Glomerular visceral epithelial cell (primary cell): ENCODE measurements around the gene YDJC.
A peak's percentile ranks its signal among the peaks of the same experiment; 100 is the strongest.
"Not testable (repeated sequence)": the region's sequence is repeated elsewhere in the genome, so short reads cannot be mapped to it uniquely, and the experiment has no call there.

ENCODE experiments used
- DNase-seq: peaks from one replicate; pipeline ENCODE4 v3.0.0-alpha.2; 2016; ENCODE audit errors: extremely low spot score

Gene YDJC

GRCh38 chr22:21606775-21607174 lies 23.0 kb downstream of the YDJC start:
- peak; percentile 30 for DNase-seq

- no peak for DNase-seq
Observed at GRCh38 chr22:21605887-21606564, 23.8 kb downstream of the YDJC start.

GRCh38 chr22:21603973-21604372 lies 25.8 kb downstream of the YDJC start:
- DNase-seq: no peak

DNA sequence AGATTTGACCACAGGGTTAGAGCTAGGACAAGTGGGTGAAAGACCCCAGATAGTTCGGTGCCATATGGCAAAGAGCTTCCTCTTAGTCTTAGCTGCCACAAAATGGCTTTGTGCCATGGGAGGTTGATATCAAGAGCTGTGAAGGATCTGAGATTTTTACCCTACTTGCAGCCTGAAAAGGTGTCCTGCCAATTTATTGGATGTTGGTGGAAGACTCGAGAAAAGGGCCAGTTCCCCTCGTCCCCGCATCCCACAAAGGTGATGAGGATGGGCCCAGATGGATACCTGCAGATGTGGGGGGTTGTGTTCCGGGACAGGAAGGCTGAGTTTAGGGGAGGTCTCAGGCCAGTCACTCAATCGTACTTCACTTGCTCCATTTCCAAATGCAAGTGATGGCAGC lies 27.2 kb downstream of the YDJC start:
- DNase-seq: no peak

DNA sequence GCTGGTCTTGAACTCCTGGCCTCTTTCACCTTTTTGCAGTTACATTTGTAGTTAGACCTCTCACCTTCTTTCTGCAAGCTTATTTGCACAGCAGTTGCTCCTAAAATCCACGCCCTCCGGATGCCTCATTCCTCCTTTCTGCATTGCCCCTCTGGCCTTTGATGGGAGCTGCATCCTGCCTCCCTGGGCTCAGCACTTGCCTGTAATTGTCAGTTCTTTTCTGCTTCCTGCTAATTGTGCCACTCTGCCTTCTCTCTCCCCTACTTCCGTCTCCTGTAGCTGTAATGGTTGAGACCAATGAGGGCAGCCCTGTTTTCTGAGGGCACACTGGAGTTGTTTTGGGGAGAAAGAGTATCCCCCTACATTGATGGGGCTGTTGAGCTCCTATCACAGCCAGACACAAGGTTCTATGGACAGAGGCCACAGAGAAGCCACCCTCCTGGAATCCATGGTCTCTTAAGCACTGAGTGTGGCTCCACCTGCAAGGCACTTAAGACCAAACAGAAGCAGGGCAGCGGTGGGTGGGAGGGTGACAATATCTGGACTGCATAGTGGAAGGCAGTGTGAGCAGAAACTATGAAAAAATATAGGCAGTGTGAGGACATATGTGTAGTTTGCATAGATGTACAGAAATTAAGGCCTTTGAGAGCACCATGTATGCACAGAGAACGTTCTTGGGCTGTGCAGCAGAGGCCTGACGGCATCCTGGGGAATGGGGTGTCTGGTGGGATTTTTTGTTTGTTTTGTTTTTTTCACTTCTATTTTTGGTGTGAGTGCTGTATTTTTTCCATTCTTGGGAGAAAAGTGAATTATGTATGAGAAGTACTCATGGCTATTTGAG lies 30.5 kb downstream of the YDJC start:
- no peak for DNase-seq

GRCh38 chr22:21598302-21598701 lies 31.5 kb downstream of the YDJC start:
- no peak for DNase-seq

DNA sequence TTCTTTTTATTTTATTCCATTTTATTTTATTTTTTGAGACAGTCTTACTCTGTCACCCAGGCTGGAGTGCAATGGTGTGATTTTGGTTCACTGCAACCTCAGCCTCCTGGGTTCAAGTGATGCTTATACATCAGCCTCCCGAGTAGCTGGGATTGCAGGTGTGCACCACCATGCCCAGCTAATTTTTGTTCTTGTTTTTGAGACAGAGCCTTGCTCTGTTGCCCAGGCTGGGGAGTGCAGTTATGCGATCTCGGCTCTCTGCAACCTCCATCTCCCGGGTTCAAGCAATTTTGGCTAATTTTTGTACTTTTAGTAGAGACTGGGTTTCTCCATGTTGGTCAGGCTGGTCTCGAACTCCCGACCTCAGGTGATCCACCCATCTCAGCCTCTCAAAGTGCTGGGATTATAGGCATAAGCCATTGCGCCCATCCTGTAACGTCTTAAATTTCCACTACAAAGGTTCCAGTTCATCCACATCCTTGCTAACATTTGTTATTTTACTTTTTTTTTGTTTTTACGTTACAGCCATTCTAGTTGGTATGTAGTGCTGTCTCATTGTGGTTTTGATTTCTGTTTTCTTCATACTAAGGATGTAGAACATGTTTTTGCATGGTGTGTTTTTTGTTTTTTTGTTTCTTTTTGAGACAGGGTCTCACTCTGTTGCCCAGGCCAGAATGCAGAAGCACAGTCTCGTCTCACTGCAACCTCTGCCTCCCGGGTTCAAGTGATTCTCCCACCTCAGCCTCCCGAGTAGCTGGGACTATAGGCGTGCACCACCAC lies 33.3 kb downstream of the YDJC start:
- not testable (repeated sequence) for DNase-seq

DNA sequence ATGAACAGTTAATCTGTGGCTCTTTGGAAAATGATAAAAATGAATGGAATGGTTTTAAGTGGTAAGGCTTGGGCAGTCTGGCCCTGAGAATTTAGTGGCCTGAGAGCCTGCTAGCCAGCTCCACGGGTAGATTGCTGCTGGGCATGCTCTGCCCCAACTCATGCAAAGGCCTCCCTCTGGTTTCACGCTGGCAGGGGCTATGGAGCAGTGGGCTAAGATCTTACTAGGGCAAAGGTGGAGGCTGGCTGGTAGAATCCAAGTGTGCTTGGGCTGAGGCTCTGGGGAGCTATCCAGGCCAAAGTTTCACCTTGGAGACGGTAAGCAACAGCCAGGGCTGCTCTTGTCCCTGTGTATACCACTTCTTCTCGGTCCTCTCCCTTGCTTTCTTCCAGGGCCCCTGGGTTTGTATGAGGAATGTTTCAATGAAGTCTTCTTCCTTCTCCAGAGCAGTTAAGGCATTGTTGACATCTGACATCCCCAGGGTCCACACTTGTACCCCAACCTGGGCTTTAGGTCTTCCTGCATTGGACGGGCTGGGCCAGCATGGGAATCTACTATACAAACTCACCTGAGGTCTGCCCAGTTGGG lies 34.9 kb downstream of the YDJC start:
- DNase-seq: no peak

GRCh38 chr22:21593406-21594232 lies 36.2 kb downstream of the YDJC start:
- DNase-seq: no peak

DNA sequence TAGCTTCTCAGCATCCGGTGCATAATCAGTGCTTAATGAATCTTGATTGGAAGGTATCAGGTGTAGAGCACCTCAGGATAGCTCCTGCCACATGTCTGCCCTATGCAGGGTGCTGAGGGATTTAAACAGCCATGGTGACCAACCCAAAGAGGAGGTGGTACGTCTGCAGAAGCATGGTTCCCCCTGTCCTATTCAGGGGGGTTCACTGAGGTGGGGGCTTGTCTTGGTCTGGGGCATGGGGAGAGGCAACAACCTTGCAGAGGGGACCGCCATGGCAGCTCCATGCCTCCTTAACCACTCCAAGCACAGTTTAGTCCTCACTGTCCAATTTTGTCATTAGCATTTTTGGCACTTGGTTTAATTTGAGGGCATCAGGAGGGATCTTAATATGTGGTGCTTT lies 37.4 kb downstream of the YDJC start:
- no peak for DNase-seq

GRCh38 chr22:21591695-21592094 lies 38.1 kb downstream of the YDJC start:
- no peak for DNase-seq

DNA sequence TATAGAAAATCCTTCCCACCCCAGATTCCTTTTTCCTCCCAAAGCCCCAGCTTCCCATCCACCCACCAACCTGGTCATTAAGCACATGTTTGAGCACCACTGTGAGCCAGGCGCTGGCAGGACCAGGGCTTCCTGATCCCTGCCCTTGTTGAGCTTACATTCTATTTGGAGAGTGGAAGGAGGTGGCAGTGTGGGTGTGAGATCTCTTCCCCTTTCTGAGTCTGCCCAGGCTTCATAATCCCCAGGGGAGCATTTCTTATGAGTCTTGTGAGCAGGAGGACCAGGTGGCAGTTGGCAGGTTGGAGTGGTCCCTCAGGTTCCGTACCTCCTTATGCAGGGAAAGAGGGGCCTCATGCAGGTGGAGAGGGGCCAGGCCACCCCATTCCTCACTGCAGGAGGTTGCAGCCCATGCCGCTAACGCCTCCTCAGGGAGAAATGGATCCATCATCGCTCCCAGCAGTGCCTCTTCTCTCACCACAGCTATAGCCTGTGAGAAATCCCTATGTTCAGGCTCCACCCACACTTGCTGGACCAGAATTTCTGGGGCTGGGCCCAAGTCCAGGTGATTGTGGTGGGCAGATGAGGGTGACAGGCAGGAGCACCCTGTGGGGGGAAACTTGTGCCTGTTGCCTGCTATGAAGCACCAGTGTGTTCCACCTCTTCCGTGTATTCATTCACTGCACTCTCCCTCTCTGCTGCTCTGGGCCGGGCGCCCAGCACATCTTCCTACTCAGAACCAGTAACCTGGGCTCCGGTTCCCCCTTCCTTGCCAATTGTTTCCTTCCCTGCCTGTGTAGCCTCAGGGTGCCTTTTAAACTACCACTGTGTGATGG lies 38.8 kb downstream of the YDJC start:
- DNase-seq: no peak

GRCh38 chr22:21589396-21589795 lies 40.4 kb downstream of the YDJC start:
- no peak for DNase-seq

DNA sequence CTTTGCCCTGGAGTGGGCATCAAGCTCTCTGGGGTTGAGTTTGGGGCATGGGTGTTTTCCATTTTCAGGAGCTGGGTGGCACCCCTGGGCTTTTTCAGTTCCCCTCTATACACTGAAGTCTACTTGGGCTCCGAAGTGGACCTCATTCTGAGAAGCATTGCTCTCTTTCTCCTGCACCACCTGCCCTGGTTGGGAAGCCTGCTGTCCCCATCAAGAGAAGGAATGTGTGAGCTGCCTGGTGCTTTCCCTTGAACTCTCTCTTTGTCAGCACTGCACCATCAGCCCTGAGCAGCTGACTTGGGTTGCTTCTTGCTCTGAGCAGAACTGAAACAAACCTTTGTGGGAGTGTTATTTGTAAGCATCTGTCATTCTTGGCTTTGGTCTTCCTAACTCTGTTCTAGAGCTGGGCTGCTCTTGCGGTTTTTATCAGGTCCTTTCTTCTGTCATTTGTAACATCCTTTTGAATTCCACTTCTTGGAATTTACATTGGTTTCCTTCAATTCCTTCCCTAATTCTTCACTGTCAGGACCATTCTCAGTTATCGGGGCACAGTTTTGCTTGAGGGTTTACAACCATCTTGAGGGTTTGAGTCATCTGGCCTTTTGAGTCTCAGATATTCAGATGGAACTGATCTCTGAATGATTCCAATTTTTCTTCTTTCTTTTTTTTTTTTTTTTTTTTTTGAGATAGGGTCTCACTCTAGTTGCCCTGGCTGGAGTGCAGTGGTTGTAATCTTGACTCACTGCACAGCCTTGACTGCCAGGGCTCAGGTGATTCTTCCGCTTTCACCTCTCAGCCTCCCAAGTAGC lies 41.8 kb downstream of the YDJC start:
- no peak for DNase-seq

- DNase-seq: no peak
Observed at GRCh38 chr22:21585389-21585788, 44.4 kb downstream of the YDJC start.

- no peak for DNase-seq
Observed at GRCh38 chr22:21582801-21583740, 46.8 kb downstream of the YDJC start.

DNA sequence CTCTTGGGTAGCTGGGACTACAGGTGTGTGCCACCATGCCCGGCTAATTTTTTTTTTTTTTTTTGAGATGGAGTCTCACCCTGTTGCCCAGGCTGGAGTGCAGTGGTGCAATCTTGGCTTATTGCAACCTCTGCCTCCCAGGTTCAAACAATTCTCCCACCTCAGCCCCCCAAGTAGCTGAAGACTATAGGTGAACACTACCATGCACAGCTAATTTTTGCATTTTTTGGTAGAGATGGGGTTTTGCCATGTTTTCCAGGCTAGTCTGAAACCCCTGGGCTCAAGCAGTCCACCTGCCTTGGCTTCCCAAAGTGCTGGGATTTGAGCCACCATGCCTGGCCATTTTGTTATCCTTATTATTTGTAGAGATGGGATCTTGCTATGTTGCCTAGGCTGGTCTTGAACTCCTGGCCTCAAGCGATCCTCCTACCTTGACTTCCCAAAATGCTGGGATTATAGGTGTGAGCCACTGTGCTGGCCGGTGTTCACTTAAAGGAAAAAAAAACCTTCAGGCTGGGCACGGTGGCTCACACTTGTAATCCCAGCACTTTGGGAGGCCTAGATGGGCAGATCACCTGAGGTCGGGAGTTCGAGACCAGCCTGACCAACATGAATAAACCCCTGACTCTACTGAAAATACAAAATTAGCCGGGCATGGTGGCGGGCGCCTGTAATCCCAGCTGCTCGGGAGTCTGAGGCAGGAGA lies 48.7 kb downstream of the YDJC start:
- not testable (repeated sequence) for DNase-seq

GRCh38 chr22:21580623-21581007 lies 49.2 kb downstream of the YDJC start:
- not testable (repeated sequence) for DNase-seq
